ENCODE data around the gene ABHD17C. TPM values are rescaled to one million over a fixed set of nuclear protein-coding genes. Genes with fewer than 3 reads are reported as not detected.

The ABHD17C gene
- total RNA-seq, 4 donors from 2014 or later = 41.0 to 96.0 (median 72.5) TPM

DNA sequence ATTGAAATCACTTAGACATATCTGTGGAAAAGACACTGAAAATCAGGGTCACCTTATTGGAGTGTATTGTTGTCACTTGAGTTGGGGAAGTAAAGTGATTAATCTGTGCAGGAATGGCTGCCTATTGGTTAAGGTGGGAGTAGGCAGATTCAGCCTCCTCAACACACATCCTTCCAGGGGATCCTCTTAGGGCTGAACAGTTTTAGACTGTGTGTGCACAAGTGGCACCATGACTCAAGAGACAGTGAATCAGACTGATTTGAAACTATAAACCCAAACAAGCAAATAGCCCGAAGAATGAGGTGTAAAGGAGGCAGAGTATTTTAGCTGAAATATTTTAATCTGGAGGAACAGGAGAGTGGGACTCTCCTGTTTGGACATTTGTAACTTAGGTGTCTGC is 4.9 kb downstream of the ABHD17C start:
- no peaks in the 10 kb centered on the region for H3K36me3 ChIP-seq
- in situ Hi-C loops (cut with MboI; ENCODE audit: low pct_ligation_motif_present in 1 of 4, low pct_unique_long_range_greater_than_20kb in 1 of 4, low sequenced_read_pairs in 3 of 4) (no loop called here), intact Hi-C loops (cut with DNase I; ENCODE audit: low total_unique reads) (no loop called here)
- H3K27me3 ChIP-seq = no peaks in the 10 kb centered on the region
- peaks cover 11 to 63% (median 28%) of the 10 kb centered on the region in 4 donors for H3K4me1 ChIP-seq
- H3K4me3 ChIP-seq = no peak overlapping the region
- WGBS, 2 donors (ENCODE audit: low coverage in 1 of 2) = 93% methylated on average over 1 of the region's 1 CpG; no CpG with 5 or more reads in 1 of the 2 donors
- TF ChIP-seq, protein P1, sequence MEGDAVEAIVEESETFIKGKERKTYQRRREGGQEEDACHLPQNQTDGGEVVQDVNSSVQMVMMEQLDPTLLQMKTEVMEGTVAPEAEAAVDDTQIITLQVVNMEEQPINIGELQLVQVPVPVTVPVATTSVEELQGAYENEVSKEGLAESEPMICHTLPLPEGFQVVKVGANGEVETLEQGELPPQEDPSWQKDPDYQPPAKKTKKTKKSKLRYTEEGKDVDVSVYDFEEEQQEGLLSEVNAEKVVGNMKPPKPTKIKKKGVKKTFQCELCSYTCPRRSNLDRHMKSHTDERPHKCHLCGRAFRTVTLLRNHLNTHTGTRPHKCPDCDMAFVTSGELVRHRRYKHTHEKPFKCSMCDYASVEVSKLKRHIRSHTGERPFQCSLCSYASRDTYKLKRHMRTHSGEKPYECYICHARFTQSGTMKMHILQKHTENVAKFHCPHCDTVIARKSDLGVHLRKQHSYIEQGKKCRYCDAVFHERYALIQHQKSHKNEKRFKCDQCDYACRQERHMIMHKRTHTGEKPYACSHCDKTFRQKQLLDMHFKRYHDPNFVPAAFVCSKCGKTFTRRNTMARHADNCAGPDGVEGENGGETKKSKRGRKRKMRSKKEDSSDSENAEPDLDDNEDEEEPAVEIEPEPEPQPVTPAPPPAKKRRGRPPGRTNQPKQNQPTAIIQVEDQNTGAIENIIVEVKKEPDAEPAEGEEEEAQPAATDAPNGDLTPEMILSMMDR (IDR thresholded peaks at IDR 0.05) = no peak
- TF ChIP-seq POLR2AphosphoS5 (IDR thresholded peaks at IDR 0.05) (no peak), EP300 (IDR thresholded peaks at IDR 0.05; ENCODE audit: low read depth) (no peak), POLR2A (IDR thresholded peaks at IDR 0.05) (no peak)
- peak overlapping the region in 1 of 4 donors; percentile 76 for H3K27ac ChIP-seq
- DNase-seq = no peak
- no peaks in the 10 kb centered on the region for H3K9me3 ChIP-seq

DNA sequence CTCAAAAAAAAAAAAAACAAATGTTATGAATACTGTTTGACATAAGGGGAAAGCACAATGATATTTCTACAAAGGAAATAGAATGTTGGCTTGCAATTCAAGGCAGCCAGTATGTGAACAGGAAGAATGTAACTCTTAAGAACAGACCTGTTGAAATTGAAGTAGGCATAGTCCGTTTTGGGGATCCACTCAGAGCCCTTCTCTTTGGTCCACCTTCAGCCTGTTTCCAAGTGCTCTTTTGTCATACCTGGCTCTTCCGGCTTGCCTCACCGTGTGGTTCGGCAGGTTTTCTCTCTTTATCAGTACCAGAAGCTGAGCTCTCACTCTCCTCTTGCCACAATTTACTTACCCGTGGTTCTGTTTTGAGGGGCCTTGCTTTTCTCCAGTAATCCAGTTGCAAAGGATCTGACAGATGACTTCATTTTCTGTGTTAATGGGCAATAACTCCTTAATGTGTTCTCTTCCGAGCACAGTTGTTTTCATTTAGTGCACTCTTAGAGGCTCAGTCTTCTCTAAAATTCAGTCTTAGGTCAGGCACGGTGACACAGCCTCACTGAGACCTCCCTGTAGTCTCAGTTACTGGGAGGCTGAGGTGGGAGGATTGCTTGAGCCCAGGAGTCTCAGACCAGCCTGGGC is 6.7 kb downstream of the ABHD17C start:
- Histone ChIP-seq H3K36me3 (no peaks in the 10 kb centered on the region), H3K27ac (peak overlapping the region; percentile 52 to 76 (median 74)), H3K4me1 (peaks cover 11 to 68% (median 24%) of the 10 kb centered on the region in 4 donors), H3K4me3 (no peak overlapping the region), H3K9me3 (no peaks in the 10 kb centered on the region), H3K27me3 (no peaks in the 10 kb centered on the region)
- no peak for DNase-seq
- 52% methylated on average over 5 to 7 of the region's 7 CpGs for WGBS, 2 donors (ENCODE audit: low coverage in 1 of 2)
- TF ChIP-seq POLR2AphosphoS5 (IDR thresholded peaks at IDR 0.05) (no peak), EP300 (IDR thresholded peaks at IDR 0.05; ENCODE audit: low read depth) (no peak), POLR2A (IDR thresholded peaks at IDR 0.05) (no peak)
- TF ChIP-seq, protein P1 (IDR thresholded peaks at IDR 0.05) = no peak
- intact Hi-C loops (cut with DNase I; ENCODE audit: low total_unique reads) (no loop called here), in situ Hi-C loops (cut with MboI; ENCODE audit: low pct_ligation_motif_present in 1 of 4, low pct_unique_long_range_greater_than_20kb in 1 of 4, low sequenced_read_pairs in 3 of 4) (no loop called here)

DNA sequence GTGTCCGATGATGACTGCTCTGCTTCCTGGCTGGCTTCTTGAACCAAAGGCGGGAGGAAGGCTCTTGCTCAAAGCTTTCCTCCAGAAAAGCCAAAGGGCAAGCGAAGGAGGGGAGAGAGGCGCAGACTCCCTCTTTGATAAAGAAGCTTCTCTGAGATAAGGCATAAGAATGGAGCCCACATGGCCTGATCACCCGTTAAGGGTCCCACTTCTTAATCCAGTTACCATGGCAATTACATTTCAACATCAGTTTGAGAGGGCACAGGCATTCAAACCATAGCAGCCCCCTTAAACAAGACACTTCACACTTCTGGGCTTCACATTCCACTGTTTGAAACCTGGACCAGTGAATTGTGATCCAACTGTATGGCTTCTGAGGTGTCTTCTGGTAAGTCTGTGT is 8.0 kb downstream of the ABHD17C start:
- H3K27ac ChIP-seq = peak overlapping the region; percentile 52 to 76 (median 74)
- in situ Hi-C loops (cut with MboI; ENCODE audit: low pct_ligation_motif_present in 1 of 4, low pct_unique_long_range_greater_than_20kb in 1 of 4, low sequenced_read_pairs in 3 of 4) (no loop called here), intact Hi-C loops (cut with DNase I; ENCODE audit: low total_unique reads) (no loop called here)
- no peaks in the 10 kb centered on the region for H3K36me3 ChIP-seq
- no peak for DNase-seq
- H3K4me3 ChIP-seq = no peak overlapping the region
- no peaks in the 10 kb centered on the region for H3K27me3 ChIP-seq
- peaks cover 11 to 68% (median 22%) of the 10 kb centered on the region in 4 donors for H3K4me1 ChIP-seq
- WGBS, 2 donors (ENCODE audit: low coverage in 1 of 2) = 77 to 80% methylated on average over 4 to 5 of the region's 5 CpGs
- no peaks in the 10 kb centered on the region for H3K9me3 ChIP-seq
- no peak for TF ChIP-seq POLR2AphosphoS5 (IDR thresholded peaks at IDR 0.05)
- TF ChIP-seq, protein P1 (IDR thresholded peaks at IDR 0.05) = no peak
- no peak for TF ChIP-seq POLR2A (IDR thresholded peaks at IDR 0.05)
- no peak for TF ChIP-seq EP300 (IDR thresholded peaks at IDR 0.05; ENCODE audit: low read depth)

DNA sequence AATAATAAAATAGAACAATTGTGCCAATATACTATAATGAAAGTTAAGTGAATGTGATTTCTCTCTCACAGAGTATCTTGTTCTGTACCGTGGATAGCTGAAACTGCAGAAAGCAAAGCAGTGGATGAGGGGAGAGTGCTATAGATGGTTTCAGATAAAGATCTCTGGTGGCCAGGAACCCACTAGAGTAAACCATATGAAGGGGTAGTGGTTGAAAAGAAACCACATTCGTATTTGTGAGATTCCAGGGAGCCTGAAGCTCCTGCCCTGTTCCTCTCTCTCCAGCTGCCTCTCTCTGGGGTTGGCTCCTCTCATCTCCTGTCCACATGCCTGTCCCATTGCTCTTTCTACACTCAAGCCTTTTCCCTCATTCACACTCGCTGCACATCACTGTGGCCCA is 8.9 kb downstream of the ABHD17C start:
- Histone ChIP-seq H3K4me3 (no peak overlapping the region), H3K36me3 (no peaks in the 10 kb centered on the region), H3K27ac (peak overlapping the region in 2 of 4 donors; percentile 76), H3K27me3 (no peaks in the 10 kb centered on the region), H3K9me3 (no peaks in the 10 kb centered on the region), H3K4me1 (peaks cover 11 to 68% (median 23%) of the 10 kb centered on the region in 4 donors)
- intact Hi-C loops (cut with DNase I; ENCODE audit: low total_unique reads) = no loop called here
- TF ChIP-seq, protein P1 (IDR thresholded peaks at IDR 0.05) = no peak
- TF ChIP-seq POLR2AphosphoS5 (IDR thresholded peaks at IDR 0.05) (no peak), EP300 (IDR thresholded peaks at IDR 0.05; ENCODE audit: low read depth) (no peak), POLR2A (IDR thresholded peaks at IDR 0.05) (no peak)
- in situ Hi-C loops (cut with MboI; ENCODE audit: low pct_ligation_motif_present in 1 of 4, low pct_unique_long_range_greater_than_20kb in 1 of 4, low sequenced_read_pairs in 3 of 4) = no loop called here
- DNase-seq = no peak
- 53 to 64% methylated on average over 3 of the region's 3 CpGs for WGBS, 2 donors (ENCODE audit: low coverage in 1 of 2)

Measured in transverse colon (tissue), 4 donors.